H1 (cell line): ENCODE measurements around the gene KLHDC7A. TPM values are rescaled to one million over a fixed set of nuclear protein-coding genes. Genes with fewer than 3 reads are reported as not detected.

ENCODE experiments used
- ZNF274 ChIP-seq: IDR thresholded peaks from 2 replicates; pipeline ENCODE4 v1.7.0; 2012; ENCODE audit warnings: low read length, borderline replicate concordance; ENCODE audit errors: extremely low read depth
- polyA plus RNA-seq, 7 experiments: library from polyadenylated mRNA; depleted of rRNA in 3 of 7; stranded (reverse) in 5 of 7; unstranded in 2 of 7; fragments of >200 nt in 5 of 7; fragments of 200-250 nt in 2 of 7; gene quantifications; 1 replicate in 5 of 7; 2 replicates in 1 of 7; 4 replicates in 1 of 7; pipeline versions ENCODE4 v1.2.1 to v1.2.3, GENCODE V29; 2011 to 2013; ENCODE audit warnings: missing spikeins in 2 of 7, mixed read lengths in 2 of 7
- total RNA-seq: library from RNA; stranded (reverse); fragmentation: NEBNext Ultra II Directional; extraction: Animal tissue kit (Norgen Biotek cat#: 25700); gene quantifications from 2 replicates; pipeline ENCODE4 v1.2.1, GENCODE V29; 2021

KLHDC7A gene
- total and polyA plus RNA-seq, 2 of the 8 experiments (the other 6 are each of a cell fraction or from before 2014, with no cell fraction given): 3.9 to 18.9 TPM

GRCh38 chr1:18470671-18471355, 9.9 kb upstream of the KLHDC7A start (continued):
- no peak for TF ChIP-seq ZNF274
